Measurements from ENCODE around the gene ADAT2. TPM values are rescaled to one million over a fixed set of nuclear protein-coding genes. Genes with fewer than 3 reads are reported as not detected.

Gene ADAT2
- 3.5 to 4.4 TPM (median 4.0 TPM) in 5 replicates for total RNA-seq (2022; extraction: Qiagen RNA extraction)

GRCh38 chr6:143450453-143451371 lies at the start of gene ADAT2, which contains the start of gene PEX3:
Gene ADAT2 (minus strand): TSS chr6:143450695. CDS start chr6:143450658, 37 bp downstream.
Gene PEX3 (plus strand): TSS chr6:143450805. CDS start chr6:143451043, 238 bp downstream.

Other genes with a start within 250 kb of the ADAT2 start
- 10.9 to 11.8 TPM (median 11.6 TPM) in 5 replicates for gene PEX3, start 110 bp upstream of the ADAT2 start, total RNA-seq (2022; extraction: Qiagen RNA extraction)
- gene FUCA2, start 61.0 kb upstream of the ADAT2 start, total RNA-seq (2022; extraction: Qiagen RNA extraction): 53.3 to 54.2 TPM (median 54.1 TPM) in 5 replicates
- 2.9 to 3.7 TPM (median 3.3 TPM) in 5 replicates for gene PHACTR2, start 227.3 kb upstream of the ADAT2 start, total RNA-seq (2022; extraction: Qiagen RNA extraction)

All from A549 treated with CORT108297 at 1 μM for 4 hours (cell line).